Thyroid gland (tissue), 4 donors: Measurements from ENCODE around the gene MFGE8. TPM values are rescaled to one million over a fixed set of nuclear protein-coding genes. Genes with fewer than 3 reads are reported as not detected.
A peak's percentile ranks its signal among the peaks of the same experiment; 100 is the strongest.

ENCODE experiments used
- DNase-seq, 2 donors: peaks; one replicate each; pipeline ENCODE4 v3.0.0-alpha.2; 2019
- H3K27ac ChIP-seq, 3 donors: fragments of 200-600 bp; sonication (generic); 1 replicate in 2 of 3; 2 replicates in 1 of 3; pipeline ENCODE4 v1.5.1; 2016 to 2019; ENCODE audit warnings: mild to moderate bottlenecking in 1 of 3, moderate library complexity in 1 of 3
- H3K27me3 ChIP-seq: fragments of 200-600 bp; sonication (generic); one replicate; pipeline ENCODE4 v1.5.1; 2019
- H3K36me3 ChIP-seq, 2 donors: fragments of 200-600 bp; sonication (generic); one replicate each; pipeline ENCODE4 v1.5.1; 2016 to 2019
- H3K4me1 ChIP-seq, 2 donors: fragments of 200-600 bp; sonication (generic); one replicate each; pipeline ENCODE4 v1.5.1; 2017 to 2019
- H3K4me3 ChIP-seq, 3 donors: fragments of 200-600 bp; sonication (generic); replicated peaks in 1 of 3; 1 replicate in 2 of 3; 2 replicates in 1 of 3; pipeline ENCODE4 v1.5.1; 2016; ENCODE audit warnings: mild to moderate bottlenecking in 1 of 3
- H3K9me3 ChIP-seq: fragments of 200-600 bp; sonication (generic); one replicate; pipeline ENCODE4 v1.5.1; 2017
- POLR2A ChIP-seq, 2 donors: fragments of 450-650 bp; IDR thresholded peaks; one replicate each; pipeline ENCODE4 v1.6.1; 2017; ENCODE audit warnings: antibody characterized with exemption in 2 of 2, mild to moderate bottlenecking in 2 of 2, moderate library complexity in 1 of 2
- WGBS, 2 donors: methylation state at CpG; one replicate each; pipeline ENCODE4 v1.1.5; 2017; 5-methylcytosine and 5-hydroxymethylcytosine counted together
- intact Hi-C: fragments of 100-400 bp; cut with DNase I; formaldehyde crosslinking; loops from one replicate; pipeline ENCODE4 v1.15.1; 2023
- total RNA-seq, 4 donors: library from RNA; depleted of rRNA; stranded (reverse); fragments of >200 nt; gene quantifications; one replicate each; pipeline ENCODE4 v1.2.3, GENCODE V29; 2016
- TF ChIP-seq, protein P1 (sequence below), 6 experiments: fragments of 200-600 bp in 3 of 6; fragments of 450-650 bp in 3 of 6; sonication (generic) in 3 of 6; IDR thresholded peaks; one replicate each; pipeline ENCODE4 v1.5.1; 2016 to 2019; ENCODE audit warnings: antibody characterized with exemption in 6 of 6, mild to moderate bottlenecking in 2 of 6, inconsistent platforms in 1 of 6, moderate library complexity in 1 of 6

The MFGE8 gene
- total RNA-seq, 4 donors from 2014 or later: 94.8 to 161 (median 101) TPM

DNA sequence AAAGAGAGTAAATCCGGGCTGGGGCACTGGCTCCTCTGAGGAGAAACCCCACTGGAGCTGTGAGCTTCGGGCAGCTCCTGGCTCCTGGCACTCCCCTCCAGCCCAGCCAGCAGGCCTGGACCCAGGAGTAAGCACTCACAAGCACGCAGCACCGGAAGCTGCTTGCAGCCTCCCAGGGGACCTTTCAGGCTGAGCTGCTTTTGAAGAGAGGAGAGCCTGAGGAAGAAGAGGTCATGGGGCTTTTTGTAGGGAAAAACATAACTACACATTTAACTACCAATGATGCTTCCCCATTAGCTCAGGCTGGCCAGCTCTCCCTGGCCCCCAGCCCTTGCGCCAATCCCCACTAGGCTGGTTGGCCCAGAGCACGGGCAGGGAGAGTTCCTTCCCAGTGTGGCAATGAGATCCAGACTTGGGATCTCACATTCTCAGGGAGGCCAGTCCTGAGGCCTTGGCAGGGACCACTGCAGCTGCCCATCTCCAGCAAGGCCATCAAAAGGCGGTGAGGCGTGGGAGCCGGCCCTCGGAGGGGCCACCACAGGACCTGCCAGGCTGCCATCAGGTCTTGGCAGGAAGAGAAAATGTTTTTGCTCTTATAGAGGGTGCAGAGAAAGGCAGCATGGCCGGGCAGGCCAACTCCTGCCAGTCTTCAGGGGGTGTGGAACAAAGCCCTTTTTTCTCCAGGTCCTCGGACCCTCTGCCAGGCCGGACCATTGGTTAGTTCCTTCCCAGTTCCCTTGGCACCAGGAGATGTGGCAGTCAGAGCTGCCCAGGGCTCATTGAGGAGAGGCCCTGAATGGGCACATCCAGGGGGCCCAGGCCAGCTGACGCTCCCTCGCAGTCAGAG is 41.5 kb upstream of the MFGE8 start:
- Histone ChIP-seq H3K9me3 (no peaks in the 10 kb centered on the region), H3K27ac (peak overlapping the region in 1 of 3 donors; percentile 51), H3K4me1 (peaks cover 3 to 8% of the 10 kb centered on the region in 2 donors), H3K4me3 (no peak overlapping the region), H3K36me3 (no peaks in the 10 kb centered on the region), H3K27me3 (no peaks in the 10 kb centered on the region)
- DNase-seq: peak; percentile 77 to 79
- intact Hi-C loops: no loop called here
- TF ChIP-seq, protein P1, sequence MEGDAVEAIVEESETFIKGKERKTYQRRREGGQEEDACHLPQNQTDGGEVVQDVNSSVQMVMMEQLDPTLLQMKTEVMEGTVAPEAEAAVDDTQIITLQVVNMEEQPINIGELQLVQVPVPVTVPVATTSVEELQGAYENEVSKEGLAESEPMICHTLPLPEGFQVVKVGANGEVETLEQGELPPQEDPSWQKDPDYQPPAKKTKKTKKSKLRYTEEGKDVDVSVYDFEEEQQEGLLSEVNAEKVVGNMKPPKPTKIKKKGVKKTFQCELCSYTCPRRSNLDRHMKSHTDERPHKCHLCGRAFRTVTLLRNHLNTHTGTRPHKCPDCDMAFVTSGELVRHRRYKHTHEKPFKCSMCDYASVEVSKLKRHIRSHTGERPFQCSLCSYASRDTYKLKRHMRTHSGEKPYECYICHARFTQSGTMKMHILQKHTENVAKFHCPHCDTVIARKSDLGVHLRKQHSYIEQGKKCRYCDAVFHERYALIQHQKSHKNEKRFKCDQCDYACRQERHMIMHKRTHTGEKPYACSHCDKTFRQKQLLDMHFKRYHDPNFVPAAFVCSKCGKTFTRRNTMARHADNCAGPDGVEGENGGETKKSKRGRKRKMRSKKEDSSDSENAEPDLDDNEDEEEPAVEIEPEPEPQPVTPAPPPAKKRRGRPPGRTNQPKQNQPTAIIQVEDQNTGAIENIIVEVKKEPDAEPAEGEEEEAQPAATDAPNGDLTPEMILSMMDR (IDR thresholded peaks at IDR 0.05): no peak
- no peak for TF ChIP-seq POLR2A (IDR thresholded peaks at IDR 0.05)
- 44 to 46% methylated on average over 9 to 14 of the region's 15 CpGs for WGBS, 2 donors

DNA sequence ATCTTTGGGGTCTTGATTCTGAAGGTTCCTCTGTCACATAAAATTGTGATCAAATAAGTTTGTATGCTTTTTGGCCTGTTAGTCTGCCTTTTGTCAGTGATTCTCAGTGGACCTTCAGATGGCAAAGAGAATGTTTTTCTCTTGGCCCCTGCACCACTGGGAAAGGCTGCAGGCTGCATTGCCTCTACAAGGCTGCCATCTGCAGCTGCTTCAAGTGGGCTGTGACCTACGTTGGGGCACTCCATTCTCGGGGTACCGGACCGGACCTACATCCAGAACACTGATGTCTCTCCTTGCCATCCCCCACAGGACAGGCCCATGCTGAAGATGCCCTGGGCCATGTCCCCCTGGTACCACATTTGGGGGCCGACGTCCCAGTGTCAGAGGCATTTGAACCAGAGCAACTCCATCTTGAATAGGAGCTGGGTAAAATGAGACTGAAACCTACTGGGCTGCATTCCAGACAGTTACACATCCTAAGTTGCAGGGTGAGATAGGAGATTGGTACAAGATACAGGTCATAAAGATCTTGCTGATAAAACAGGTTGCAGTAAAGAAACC is 37.5 kb upstream of the MFGE8 start:
- no peaks in the 10 kb centered on the region for H3K36me3 ChIP-seq
- TF ChIP-seq, protein P1 (IDR thresholded peaks at IDR 0.05): no peak
- TF ChIP-seq POLR2A (IDR thresholded peaks at IDR 0.05): no peak

GRCh38 chr15:88949734-88950400 is 36.7 kb upstream of the MFGE8 start:
- no peak for TF ChIP-seq POLR2A (IDR thresholded peaks at IDR 0.05)
- TF ChIP-seq, protein P1 (IDR thresholded peaks at IDR 0.05): no peak
- no peaks in the 10 kb centered on the region for H3K27me3 ChIP-seq
- DNase-seq: no peak
- intact Hi-C loops: no loop called here
- H3K27ac ChIP-seq: no peak overlapping the region
- H3K9me3 ChIP-seq: no peaks in the 10 kb centered on the region
- peaks cover 3 to 7% of the 10 kb centered on the region in 2 donors for H3K4me1 ChIP-seq
- H3K4me3 ChIP-seq: no peak overlapping the region
- 94 to 99% methylated on average over 5 of the region's 5 CpGs for WGBS, 2 donors
- no peaks in the 10 kb centered on the region for H3K36me3 ChIP-seq

More for the DNA sequence above, 37.5 kb upstream of the MFGE8 start:
- Histone ChIP-seq H3K4me3 (no peak overlapping the region), H3K27ac (no peak overlapping the region), H3K9me3 (no peaks in the 10 kb centered on the region), H3K4me1 (peaks cover 3 to 8% of the 10 kb centered on the region in 2 donors), H3K27me3 (no peaks in the 10 kb centered on the region)
- 93 to 100% methylated on average over 3 to 4 of the region's 6 CpGs for WGBS, 2 donors
- intact Hi-C loops: no loop called here
- no peak for DNase-seq

GRCh38 chr15:88940110-88940675 is 27.0 kb upstream of the MFGE8 start:
- DNase-seq: no peak
- H3K9me3 ChIP-seq: no peaks in the 10 kb centered on the region
- TF ChIP-seq, protein P1 (IDR thresholded peaks at IDR 0.05): no peak
- no peak for TF ChIP-seq POLR2A (IDR thresholded peaks at IDR 0.05)
- intact Hi-C loops: no loop called here
- no peaks in the 10 kb centered on the region for H3K36me3 ChIP-seq
- no peaks in the 10 kb centered on the region for H3K27me3 ChIP-seq
- H3K27ac ChIP-seq: no peak overlapping the region
- no peak overlapping the region for H3K4me3 ChIP-seq
- WGBS, 2 donors: 79 to 88% methylated on average over 4 of the region's 4 CpGs
- H3K4me1 ChIP-seq: no peaks in the 10 kb centered on the region
